HG03280 (cell line): ENCODE data around the gene RETREG3.
"Not testable (repeated sequence)": the region's sequence is repeated elsewhere in the genome, so short reads cannot be mapped to it uniquely, and the experiment has no call there.

Source experiments
- ATAC-seq: cut with Tn5 transposase; IDR thresholded peaks from one replicate; pipeline ENCODE4 v1.9.1; 2021; ENCODE audit warnings: mild to moderate bottlenecking, moderate library complexity; ENCODE audit not compliant: unreplicated experiment

RETREG3 gene

GRCh38 chr17:42609182-42609813 lies at the start of gene RETREG3, which contains the start of gene TUBG1:
Gene RETREG3 (minus strand): TSS chr17:42609374. CDS start chr17:42609324, 50 bp downstream.
Gene TUBG1 (plus strand): TSS chr17:42609683. CDS start chr17:42609738, 55 bp downstream.
- peak; percentile 92 for ATAC-seq

GRCh38 chr17:42657824-42658588 lies 48.8 kb upstream of the RETREG3 start:
- ATAC-seq: no peak

- ATAC-seq: no peak
Observed at GRCh38 chr17:42655528-42655927, 46.4 kb upstream of the RETREG3 start.

GRCh38 chr17:42653179-42654124 lies 44.3 kb upstream of the RETREG3 start:
- no peak for ATAC-seq

GRCh38 chr17:42651392-42651791 lies 42.2 kb upstream of the RETREG3 start:
- no peak for ATAC-seq

- no peak for ATAC-seq
Observed at GRCh38 chr17:42647778-42648177, 38.6 kb upstream of the RETREG3 start.

GRCh38 chr17:42642336-42642735 lies 33.2 kb upstream of the RETREG3 start:
- no peak for ATAC-seq

- ATAC-seq: no peak
Observed at GRCh38 chr17:42640121-42640520, 30.9 kb upstream of the RETREG3 start.

- no peak for ATAC-seq
Observed at GRCh38 chr17:42639525-42640113, 30.4 kb upstream of the RETREG3 start.

- ATAC-seq: no peak
Observed at GRCh38 chr17:42632949-42633444, 23.8 kb upstream of the RETREG3 start.

- no peak for ATAC-seq
Observed at GRCh38 chr17:42629411-42630009, 20.3 kb upstream of the RETREG3 start.

GRCh38 chr17:42627032-42627764 lies 18.0 kb upstream of the RETREG3 start:
- ATAC-seq: not testable (repeated sequence)

GRCh38 chr17:42623732-42624596 lies 14.8 kb upstream of the RETREG3 start:
- no peak for ATAC-seq

- no peak for ATAC-seq
Observed at GRCh38 chr17:42623271-42623670, 14.1 kb upstream of the RETREG3 start.

- ATAC-seq: not testable (repeated sequence)
Observed at GRCh38 chr17:42621987-42622386, 12.8 kb upstream of the RETREG3 start.

- peak; percentile 69 for ATAC-seq
Observed at GRCh38 chr17:42618442-42619150, 9.4 kb upstream of the RETREG3 start.

GRCh38 chr17:42617956-42618431 lies 8.8 kb upstream of the RETREG3 start:
- peak; percentile 17 for ATAC-seq
